Limb (tissue), 2 donors: ENCODE data around the gene POLR3GL.
"Not testable (repeated sequence)": the region's sequence is repeated elsewhere in the genome, so short reads cannot be mapped to it uniquely, and the experiment has no call there.

ENCODE experiments used
- DNase-seq, 2 donors: peaks; one replicate each; pipeline ENCODE4 v3.0.0-alpha.2; 2016; ENCODE audit errors: extremely low spot score in 2 of 2

Gene POLR3GL

GRCh38 chr1:146020058-146021049 is 55.9 kb downstream of the POLR3GL start:
- no peak for DNase-seq

- DNase-seq: no peak
Measured at GRCh38 chr1:146021050-146021445, 56.6 kb downstream of the POLR3GL start.

GRCh38 chr1:146021622-146022402 is 57.3 kb downstream of the POLR3GL start, which contains the start of gene HJV:
Gene HJV (minus strand): TSS chr1:146021735. CDS start chr1:146020231, 1,504 bp downstream.
- DNase-seq: peak in 1 of 2 donors; percentile 25

GRCh38 chr1:146022403-146023127 is 58.1 kb downstream of the POLR3GL start:
- no peak for DNase-seq

- not testable (repeated sequence) for DNase-seq
Measured at GRCh38 chr1:146025787-146026495, 61.5 kb downstream of the POLR3GL start.

- not testable (repeated sequence) for DNase-seq
Measured at GRCh38 chr1:146026650-146027049, 62.2 kb downstream of the POLR3GL start.
